ENCODE results near the gene PDE4D.

PDE4D gene

GRCh38 chr5:59188419-59189225 lies 704.9 kb downstream of the PDE4D start:
- peak; percentile 74 for DNase-seq

GRCh38 chr5:59187857-59188256 lies 705.7 kb downstream of the PDE4D start:
- DNase-seq = no peak

GRCh38 chr5:59186623-59187022 lies 706.9 kb downstream of the PDE4D start:
- DNase-seq = no peak

GRCh38 chr5:59185757-59186385 lies 707.7 kb downstream of the PDE4D start:
- DNase-seq = no peak

GRCh38 chr5:59184769-59185168 lies 708.8 kb downstream of the PDE4D start:
- no peak for DNase-seq

GRCh38 chr5:59182760-59183159 lies 710.8 kb downstream of the PDE4D start:
- DNase-seq = no peak

GRCh38 chr5:59180515-59180914 lies 713.0 kb downstream of the PDE4D start:
- no peak for DNase-seq

- no peak for DNase-seq
Measured at GRCh38 chr5:59179704-59180103, 713.8 kb downstream of the PDE4D start.

GRCh38 chr5:59178482-59178881 lies 715.0 kb downstream of the PDE4D start:
- DNase-seq = no peak

- no peak for DNase-seq
Measured at GRCh38 chr5:59178071-59178470, 715.5 kb downstream of the PDE4D start.

GRCh38 chr5:59177644-59178043 lies 715.9 kb downstream of the PDE4D start:
- no peak for DNase-seq

GRCh38 chr5:59174248-59174844 lies 719.2 kb downstream of the PDE4D start:
- peak; percentile 66 for DNase-seq

GRCh38 chr5:59173578-59173977 lies 719.9 kb downstream of the PDE4D start:
- no peak for DNase-seq

GRCh38 chr5:59171131-59171530 lies 722.4 kb downstream of the PDE4D start:
- no peak for DNase-seq

GRCh38 chr5:59169768-59170150 lies 723.8 kb downstream of the PDE4D start:
- no peak for DNase-seq

- DNase-seq = no peak
Measured at GRCh38 chr5:59169081-59169767, 724.3 kb downstream of the PDE4D start.

GRCh38 chr5:59168067-59168466 lies 725.5 kb downstream of the PDE4D start:
- no peak for DNase-seq

GRCh38 chr5:59164041-59164830 lies 729.3 kb downstream of the PDE4D start:
- DNase-seq = no peak

- DNase-seq = no peak
Measured at GRCh38 chr5:59161221-59162105, 732.1 kb downstream of the PDE4D start.

GRCh38 chr5:59158637-59159391 lies 734.7 kb downstream of the PDE4D start:
- no peak for DNase-seq

GRCh38 chr5:59158165-59158564 lies 735.4 kb downstream of the PDE4D start:
- DNase-seq = no peak

All from CD4-positive, alpha-beta T cell treated with Interleukin-4 for 4 hours (primary cell).